ENCODE data around the gene PTPN1.

- TF ChIP-seq, protein P1, sequence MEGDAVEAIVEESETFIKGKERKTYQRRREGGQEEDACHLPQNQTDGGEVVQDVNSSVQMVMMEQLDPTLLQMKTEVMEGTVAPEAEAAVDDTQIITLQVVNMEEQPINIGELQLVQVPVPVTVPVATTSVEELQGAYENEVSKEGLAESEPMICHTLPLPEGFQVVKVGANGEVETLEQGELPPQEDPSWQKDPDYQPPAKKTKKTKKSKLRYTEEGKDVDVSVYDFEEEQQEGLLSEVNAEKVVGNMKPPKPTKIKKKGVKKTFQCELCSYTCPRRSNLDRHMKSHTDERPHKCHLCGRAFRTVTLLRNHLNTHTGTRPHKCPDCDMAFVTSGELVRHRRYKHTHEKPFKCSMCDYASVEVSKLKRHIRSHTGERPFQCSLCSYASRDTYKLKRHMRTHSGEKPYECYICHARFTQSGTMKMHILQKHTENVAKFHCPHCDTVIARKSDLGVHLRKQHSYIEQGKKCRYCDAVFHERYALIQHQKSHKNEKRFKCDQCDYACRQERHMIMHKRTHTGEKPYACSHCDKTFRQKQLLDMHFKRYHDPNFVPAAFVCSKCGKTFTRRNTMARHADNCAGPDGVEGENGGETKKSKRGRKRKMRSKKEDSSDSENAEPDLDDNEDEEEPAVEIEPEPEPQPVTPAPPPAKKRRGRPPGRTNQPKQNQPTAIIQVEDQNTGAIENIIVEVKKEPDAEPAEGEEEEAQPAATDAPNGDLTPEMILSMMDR (IDR thresholded peaks at IDR 0.05) = no peak
- TF ChIP-seq ZFX (IDR thresholded peaks at IDR 0.05; ENCODE audit: borderline replicate concordance) = no peak
Measured at GRCh38 chr20:50568549-50568942, 58.4 kb downstream of the PTPN1 start.

Data from 22Rv1 (cell line).